GM12874 (cell line): ENCODE data around the gene CHRD.

Experiments
- TF ChIP-seq, protein P1 (sequence below): IDR thresholded peaks from 2 replicates; pipeline ENCODE4 v1.5.1; 2011; ENCODE audit warnings: low read depth, mild to moderate bottlenecking, control low read depth, low read length, moderate library complexity; ENCODE audit not compliant: insufficient read depth

CHRD gene

DNA sequence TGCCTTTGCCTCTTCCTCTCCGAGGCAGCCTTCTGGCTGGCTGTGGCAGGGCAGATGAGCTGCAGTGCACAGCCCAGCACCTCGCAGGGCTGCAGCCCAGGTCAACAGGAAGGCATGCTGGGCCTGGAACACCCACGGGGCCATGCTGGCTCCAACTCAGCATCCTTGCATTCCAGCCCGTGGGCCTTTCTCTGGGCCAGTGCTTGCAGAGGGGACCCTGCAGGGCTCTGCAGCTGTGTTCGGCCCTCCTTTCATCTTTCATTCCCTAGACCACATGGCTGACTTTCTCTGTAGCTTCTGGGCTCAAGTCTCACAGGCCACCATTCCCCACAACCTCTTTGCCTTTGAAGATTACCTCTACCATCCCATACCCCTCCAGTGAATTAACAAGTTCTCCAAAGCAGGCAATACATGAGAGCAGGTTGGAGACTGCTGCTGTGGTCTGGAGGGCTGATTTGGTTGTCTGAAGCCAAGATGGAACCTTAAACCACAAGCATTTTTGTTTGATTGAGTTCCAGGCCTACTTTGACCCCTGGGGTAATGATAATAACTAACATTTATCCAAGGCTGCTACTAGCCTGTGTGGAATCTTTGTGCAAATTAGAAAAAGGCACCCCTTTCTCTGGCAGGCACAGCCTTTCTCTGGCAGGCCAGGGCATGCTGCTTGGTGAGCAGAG lies 36.5 kb upstream of the CHRD start:
- TF ChIP-seq, protein P1, sequence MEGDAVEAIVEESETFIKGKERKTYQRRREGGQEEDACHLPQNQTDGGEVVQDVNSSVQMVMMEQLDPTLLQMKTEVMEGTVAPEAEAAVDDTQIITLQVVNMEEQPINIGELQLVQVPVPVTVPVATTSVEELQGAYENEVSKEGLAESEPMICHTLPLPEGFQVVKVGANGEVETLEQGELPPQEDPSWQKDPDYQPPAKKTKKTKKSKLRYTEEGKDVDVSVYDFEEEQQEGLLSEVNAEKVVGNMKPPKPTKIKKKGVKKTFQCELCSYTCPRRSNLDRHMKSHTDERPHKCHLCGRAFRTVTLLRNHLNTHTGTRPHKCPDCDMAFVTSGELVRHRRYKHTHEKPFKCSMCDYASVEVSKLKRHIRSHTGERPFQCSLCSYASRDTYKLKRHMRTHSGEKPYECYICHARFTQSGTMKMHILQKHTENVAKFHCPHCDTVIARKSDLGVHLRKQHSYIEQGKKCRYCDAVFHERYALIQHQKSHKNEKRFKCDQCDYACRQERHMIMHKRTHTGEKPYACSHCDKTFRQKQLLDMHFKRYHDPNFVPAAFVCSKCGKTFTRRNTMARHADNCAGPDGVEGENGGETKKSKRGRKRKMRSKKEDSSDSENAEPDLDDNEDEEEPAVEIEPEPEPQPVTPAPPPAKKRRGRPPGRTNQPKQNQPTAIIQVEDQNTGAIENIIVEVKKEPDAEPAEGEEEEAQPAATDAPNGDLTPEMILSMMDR, result no peak

DNA sequence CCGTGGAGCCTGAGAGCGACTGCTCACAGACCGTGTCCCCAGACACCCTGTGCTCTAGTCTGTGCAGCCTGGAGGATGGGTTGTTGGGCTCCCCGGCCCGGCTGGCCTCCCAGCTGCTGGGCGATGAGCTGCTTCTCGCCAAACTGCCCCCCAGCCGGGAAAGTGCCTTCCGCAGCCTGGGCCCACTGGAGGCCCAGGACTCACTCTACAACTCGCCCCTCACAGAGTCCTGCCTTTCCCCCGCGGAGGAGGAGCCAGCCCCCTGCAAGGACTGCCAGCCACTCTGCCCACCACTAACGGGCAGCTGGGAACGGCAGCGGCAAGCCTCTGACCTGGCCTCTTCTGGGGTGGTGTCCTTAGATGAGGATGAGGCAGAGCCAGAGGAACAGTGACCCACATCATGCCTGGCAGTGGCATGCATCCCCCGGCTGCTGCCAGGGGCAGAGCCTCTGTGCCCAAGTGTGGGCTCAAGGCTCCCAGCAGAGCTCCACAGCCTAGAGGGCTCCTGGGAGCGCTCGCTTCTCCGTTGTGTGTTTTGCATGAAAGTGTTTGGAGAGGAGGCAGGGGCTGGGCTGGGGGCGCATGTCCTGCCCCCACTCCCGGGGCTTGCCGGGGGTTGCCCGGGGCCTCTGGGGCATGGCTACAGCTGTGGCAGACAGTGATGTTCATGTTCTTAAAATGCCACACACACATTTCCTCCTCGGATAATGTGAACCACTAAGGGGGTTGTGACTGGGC lies 35.1 kb upstream of the CHRD start:
- TF ChIP-seq, protein P1, result no peak

GRCh38 chr3:184345317-184346144 lies 34.3 kb upstream of the CHRD start:
- TF ChIP-seq, protein P1, result peak; percentile 46

GRCh38 chr3:184346480-184347190 lies 33.2 kb upstream of the CHRD start:
- TF ChIP-seq, protein P1, result no peak

DNA sequence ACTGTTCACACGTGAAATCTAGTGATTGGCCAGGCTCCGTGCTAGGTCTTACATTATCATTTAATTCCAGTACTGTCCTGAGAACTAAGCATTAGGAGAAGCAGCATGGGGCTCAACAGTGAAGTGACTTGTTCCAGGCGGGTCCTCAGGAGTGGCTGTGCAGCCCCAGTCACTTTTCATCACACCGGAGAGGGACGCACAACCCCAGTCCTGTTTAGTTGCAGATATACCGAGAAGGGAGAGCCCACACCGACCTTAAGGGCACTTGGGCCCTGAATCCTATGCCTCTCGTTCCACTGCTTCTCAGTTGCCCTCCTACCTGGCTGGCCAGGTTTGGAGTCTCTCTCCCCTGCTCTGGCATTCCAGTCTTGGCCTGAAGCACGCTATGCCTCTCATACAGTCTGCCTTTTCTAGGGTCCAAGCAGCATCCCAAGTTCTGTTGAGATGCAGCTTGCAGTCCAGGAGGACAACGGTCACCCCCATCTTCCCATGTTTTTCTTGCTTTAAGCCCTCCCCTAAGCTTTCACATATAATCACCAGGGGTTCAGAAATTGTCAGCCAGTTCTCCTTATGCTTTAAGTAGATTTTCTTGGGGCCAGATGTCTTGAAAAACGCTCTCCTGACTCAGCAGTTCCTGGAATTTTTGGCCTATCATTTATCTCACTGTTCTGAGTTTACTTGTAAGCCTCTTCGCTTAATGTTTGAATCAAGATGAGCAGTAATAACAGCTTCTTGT lies 32.4 kb upstream of the CHRD start:
- TF ChIP-seq, protein P1, result no peak

DNA sequence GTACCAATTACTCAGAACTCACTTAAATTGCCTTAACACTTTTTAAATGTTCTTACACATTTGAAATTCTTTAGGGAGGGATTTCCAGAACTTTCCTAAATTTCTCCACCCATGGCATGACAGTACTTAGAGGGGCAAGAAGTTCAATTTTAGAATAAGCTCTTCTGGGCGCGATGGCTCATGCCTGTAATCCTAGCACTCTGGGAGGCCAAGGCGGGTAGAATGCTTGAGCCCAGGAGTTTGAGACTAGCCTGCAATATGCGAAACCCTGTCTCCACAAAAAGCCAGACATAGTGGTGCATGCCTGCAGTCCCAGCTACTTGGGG lies 31.8 kb upstream of the CHRD start:
- TF ChIP-seq, protein P1, result no peak
